Stomach (tissue), 9 donors: Measurements from ENCODE around the gene ZNF423. TPM values are rescaled to one million over a fixed set of nuclear protein-coding genes. Genes with fewer than 3 reads are reported as not detected.

ENCODE experiments used
- DNase-seq, 2 donors: peaks; one replicate each; pipeline versions ENCODE4 v3.0.0 to v3.0.0-alpha.2; 2013 to 2019
- H3K27ac ChIP-seq, 5 donors: fragments of 200-600 bp in 4 of 5; sonication (generic) in 4 of 5; one replicate each; pipeline ENCODE4 v1.5.1; 2013 to 2019; ENCODE audit warnings: mild to moderate bottlenecking in 1 of 5, moderate library complexity in 1 of 5
- H3K27me3 ChIP-seq, 3 donors: fragments of 200-600 bp; sonication (generic); one replicate each; pipeline ENCODE4 v1.5.1; 2017 to 2019; ENCODE audit warnings: mixed run types in 1 of 3
- H3K36me3 ChIP-seq, 4 donors: fragments of 200-600 bp; sonication (generic); 1 replicate in 3 of 4; 2 replicates in 1 of 4; pipeline ENCODE4 v1.5.1; 2016 to 2019
- H3K4me1 ChIP-seq, 4 donors: fragments of 200-600 bp; sonication (generic); one replicate each; pipeline ENCODE4 v1.5.1; 2016 to 2019
- H3K4me3 ChIP-seq, 4 donors: fragments of 200-600 bp; sonication (generic) in 3 of 4; one replicate each; pipeline ENCODE4 v1.5.1; 2016 to 2019; ENCODE audit warnings: mild to moderate bottlenecking in 1 of 4
- H3K9me3 ChIP-seq, 4 donors: fragments of 200-600 bp; sonication (generic); one replicate each; pipeline ENCODE4 v1.5.1; 2016 to 2019
- EP300 ChIP-seq: sonication (generic); formaldehyde crosslinking; IDR thresholded peaks from one replicate; pipeline ENCODE4 v1.6.1; 2017; ENCODE audit warnings: antibody characterized with exemption
- POLR2A ChIP-seq, 4 donors: fragments of 450-650 bp; IDR thresholded peaks; one replicate each; pipeline ENCODE4 v1.6.1; 2016; ENCODE audit warnings: antibody characterized with exemption in 4 of 4, control low read depth in 2 of 4, mild to moderate bottlenecking in 1 of 4, moderate library complexity in 1 of 4
- POLR2AphosphoS5 ChIP-seq, 3 donors: sonication (generic); formaldehyde crosslinking; IDR thresholded peaks; one replicate each; pipeline ENCODE4 v1.6.1; 2016; ENCODE audit warnings: antibody characterized with exemption in 3 of 3
- WGBS, 5 donors: extraction: QIAGEN DNeasy Blood & Tissue Kit in 3 of 5; methylation state at CpG; one replicate each; pipeline versions ENCODE4 v1.1.5 to v1.1.7; 2013 to 2018; 5-methylcytosine and 5-hydroxymethylcytosine counted together
- intact Hi-C: fragments of 100-400 bp; cut with DNase I; formaldehyde crosslinking; loops from one replicate; pipeline ENCODE4 v1.15.1; 2023; ENCODE audit warnings: low total_unique reads
- polyA plus RNA-seq, 3 donors: library from polyadenylated mRNA; stranded (reverse); fragments of 200-250 nt; gene quantifications; one replicate each; pipeline ENCODE4 v1.2.3, GENCODE V29; 2013
- total RNA-seq, 5 donors: library from RNA; depleted of rRNA; stranded (reverse); fragments of >200 nt; gene quantifications; one replicate each; pipeline versions ENCODE4 v1.1.0 to v1.2.3, GENCODE V29; 2014 to 2016
- TF ChIP-seq, protein P1 (sequence below), 7 experiments: fragments of 450-650 bp in 4 of 7; fragments of 200-600 bp in 3 of 7; sonication (generic) in 3 of 7; IDR thresholded peaks; one replicate each; pipeline ENCODE4 v1.5.1; 2016 to 2019; ENCODE audit warnings: antibody characterized with exemption in 7 of 7, control low read depth in 2 of 7, mild to moderate bottlenecking in 1 of 7
- donor health status: healthy with polysubstance abuse.
- donor health status: Bipolar disorder and iron deficiency.
- donor health status: healthy.

The ZNF423 gene
- total and polyA plus RNA-seq, 8 donors, result 0.29 to 3.5 (median 1.0) TPM

DNA sequence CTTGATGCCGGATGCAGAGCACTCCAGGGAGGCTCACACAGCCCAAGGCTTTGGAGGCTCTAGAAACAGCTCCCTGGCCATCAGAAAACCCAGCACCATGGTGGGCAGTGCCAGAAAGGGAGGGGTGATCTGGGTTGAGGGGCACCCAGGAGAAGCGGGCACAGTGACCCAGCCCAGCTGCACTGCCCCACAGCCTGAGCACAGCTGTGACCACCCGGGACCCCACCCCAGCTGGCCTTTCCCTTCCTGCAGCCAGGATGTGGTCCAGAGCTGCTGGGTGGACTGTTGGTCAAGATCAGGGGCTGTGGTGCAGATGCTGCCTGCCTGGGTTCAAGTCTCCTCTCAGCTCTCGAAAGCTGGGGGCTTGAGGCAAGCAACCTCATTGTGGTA lies 223.1 kb downstream of the ZNF423 start:
- intact Hi-C loops, result no loop called here
- peaks cover 0 to 7% (median 3%) of the 10 kb centered on the region in 4 donors for H3K4me1 ChIP-seq
- H3K36me3 ChIP-seq, result peaks cover 0 to 29% (median 15%) of the 10 kb centered on the region in 4 donors
- no peak for DNase-seq
- no peak overlapping the region for H3K27ac ChIP-seq
- WGBS, 5 donors, result 71 to 100% (median 84%) methylated on average over 1 to 4 of the region's 4 CpGs
- TF ChIP-seq POLR2A (IDR thresholded peaks at IDR 0.05), result no peak
- no peak for TF ChIP-seq EP300
- TF ChIP-seq, protein P1, sequence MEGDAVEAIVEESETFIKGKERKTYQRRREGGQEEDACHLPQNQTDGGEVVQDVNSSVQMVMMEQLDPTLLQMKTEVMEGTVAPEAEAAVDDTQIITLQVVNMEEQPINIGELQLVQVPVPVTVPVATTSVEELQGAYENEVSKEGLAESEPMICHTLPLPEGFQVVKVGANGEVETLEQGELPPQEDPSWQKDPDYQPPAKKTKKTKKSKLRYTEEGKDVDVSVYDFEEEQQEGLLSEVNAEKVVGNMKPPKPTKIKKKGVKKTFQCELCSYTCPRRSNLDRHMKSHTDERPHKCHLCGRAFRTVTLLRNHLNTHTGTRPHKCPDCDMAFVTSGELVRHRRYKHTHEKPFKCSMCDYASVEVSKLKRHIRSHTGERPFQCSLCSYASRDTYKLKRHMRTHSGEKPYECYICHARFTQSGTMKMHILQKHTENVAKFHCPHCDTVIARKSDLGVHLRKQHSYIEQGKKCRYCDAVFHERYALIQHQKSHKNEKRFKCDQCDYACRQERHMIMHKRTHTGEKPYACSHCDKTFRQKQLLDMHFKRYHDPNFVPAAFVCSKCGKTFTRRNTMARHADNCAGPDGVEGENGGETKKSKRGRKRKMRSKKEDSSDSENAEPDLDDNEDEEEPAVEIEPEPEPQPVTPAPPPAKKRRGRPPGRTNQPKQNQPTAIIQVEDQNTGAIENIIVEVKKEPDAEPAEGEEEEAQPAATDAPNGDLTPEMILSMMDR (IDR thresholded peaks at IDR 0.05), result no peak
- TF ChIP-seq POLR2AphosphoS5 (IDR thresholded peaks at IDR 0.05), result no peak
- H3K9me3 ChIP-seq, result peaks cover 0 to 7% (median 0%) of the 10 kb centered on the region in 4 donors
- H3K4me3 ChIP-seq, result no peak overlapping the region
- H3K27me3 ChIP-seq, result no peaks in the 10 kb centered on the region

- H3K4me3 ChIP-seq, result no peak overlapping the region
- TF ChIP-seq, protein P1 (IDR thresholded peaks at IDR 0.05), result no peak
- TF ChIP-seq POLR2A (IDR thresholded peaks at IDR 0.05) (no peak), POLR2AphosphoS5 (IDR thresholded peaks at IDR 0.05) (no peak), EP300 (no peak)
- 67 to 88% (median 81%) methylated on average over 6 to 9 of the region's 9 CpGs for WGBS, 5 donors
- H3K27me3 ChIP-seq, result no peaks in the 10 kb centered on the region
- no peak overlapping the region for H3K27ac ChIP-seq
- H3K9me3 ChIP-seq, result peaks cover 0 to 7% (median 0%) of the 10 kb centered on the region in 4 donors
- peaks cover 0 to 7% (median 3%) of the 10 kb centered on the region in 4 donors for H3K4me1 ChIP-seq
- H3K36me3 ChIP-seq, result peaks cover 0 to 24% (median 13%) of the 10 kb centered on the region in 4 donors
- intact Hi-C loops, result no loop called here
- DNase-seq, result no peak
These were observed 223.7 kb downstream of the ZNF423 start for GRCh38 chr16:49632086-49632794.

DNA sequence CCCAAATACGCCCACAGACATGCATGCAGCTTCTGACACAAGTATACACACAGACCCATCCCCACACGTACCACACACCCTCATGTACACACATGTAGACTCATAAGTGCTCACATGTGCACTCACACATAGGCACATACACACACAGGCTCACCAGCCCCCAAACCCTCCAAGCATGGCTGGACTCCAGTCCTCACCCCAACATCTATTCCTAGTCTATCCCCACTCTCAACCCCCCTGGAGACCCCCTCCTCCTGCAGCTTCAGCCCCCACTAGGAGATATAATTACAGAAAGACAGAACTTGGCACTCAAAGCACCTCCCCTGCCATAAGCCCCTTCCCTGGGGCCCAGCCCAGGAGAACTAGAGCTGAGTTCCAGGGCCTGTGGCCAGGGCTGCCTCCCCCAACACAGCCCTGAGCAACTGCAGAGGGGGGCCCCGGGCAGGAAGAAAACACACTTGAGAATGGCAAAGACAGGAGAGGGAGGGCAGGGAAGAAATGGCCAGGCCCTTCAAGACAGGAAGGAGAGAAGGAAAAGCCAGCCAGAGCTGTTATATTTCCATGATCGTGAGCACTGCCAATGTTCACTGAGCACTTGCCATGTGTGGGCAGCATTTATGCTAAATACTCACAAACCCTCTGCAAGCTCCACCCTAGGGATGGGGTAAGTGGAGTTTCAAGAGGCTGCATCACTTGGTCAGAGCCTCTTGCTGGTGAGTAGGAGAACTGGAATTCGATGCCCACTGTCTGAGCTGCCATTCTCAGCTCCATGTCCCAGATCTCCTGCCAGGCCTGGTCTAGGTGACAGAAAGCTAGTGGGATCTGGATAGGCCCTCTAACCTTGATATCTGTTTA lies 224.5 kb downstream of the ZNF423 start:
- peaks cover 0 to 7% (median 3%) of the 10 kb centered on the region in 4 donors for H3K4me1 ChIP-seq
- intact Hi-C loops, result no loop called here
- WGBS, 5 donors, result 45 to 61% (median 54%) methylated on average over 5 of the region's 5 CpGs

GRCh38 chr16:49630783-49631182 lies 225.1 kb downstream of the ZNF423 start:
- H3K4me3 ChIP-seq, result no peak overlapping the region
- DNase-seq, result no peak
- no peaks in the 10 kb centered on the region for H3K27me3 ChIP-seq
- intact Hi-C loops, result no loop called here
- H3K27ac ChIP-seq, result no peak overlapping the region
- H3K4me1 ChIP-seq, result peaks cover 0 to 7% (median 3%) of the 10 kb centered on the region in 4 donors
- TF ChIP-seq EP300 (no peak), POLR2AphosphoS5 (IDR thresholded peaks at IDR 0.05) (no peak), POLR2A (IDR thresholded peaks at IDR 0.05) (no peak)
- TF ChIP-seq, protein P1 (IDR thresholded peaks at IDR 0.05), result no peak
- peaks cover 0 to 9% (median 5%) of the 10 kb centered on the region in 4 donors for H3K36me3 ChIP-seq
- H3K9me3 ChIP-seq, result peaks cover 0 to 7% (median 0%) of the 10 kb centered on the region in 4 donors
- 88 to 96% (median 93%) methylated on average over 4 of the region's 4 CpGs for WGBS, 5 donors

More for the DNA sequence above, 224.5 kb downstream of the ZNF423 start:
- H3K27ac ChIP-seq, result no peak overlapping the region
- TF ChIP-seq POLR2A (IDR thresholded peaks at IDR 0.05) (no peak), POLR2AphosphoS5 (IDR thresholded peaks at IDR 0.05) (no peak), EP300 (no peak)
- TF ChIP-seq, protein P1 (IDR thresholded peaks at IDR 0.05), result no peak
- H3K27me3 ChIP-seq, result no peaks in the 10 kb centered on the region
- peaks cover 0 to 7% (median 0%) of the 10 kb centered on the region in 4 donors for H3K9me3 ChIP-seq
- DNase-seq, result peak in 1 of 2 donors; percentile 82
- H3K36me3 ChIP-seq, result peaks cover 0 to 16% (median 9%) of the 10 kb centered on the region in 4 donors
- no peak overlapping the region for H3K4me3 ChIP-seq
